Neural progenitor cell (in vitro differentiated cells): ENCODE data around the gene LRRC61. TPM values are rescaled to one million over a fixed set of nuclear protein-coding genes. Genes with fewer than 3 reads are reported as not detected.
"Not testable (repeated sequence)": the region's sequence is repeated elsewhere in the genome, so short reads cannot be mapped to it uniquely, and the experiment has no call there.

Experiments used
- DNase-seq: peaks from one replicate; pipeline ENCODE4 v3.0.0-alpha.2; 2016; ENCODE audit warnings: low spot score
- H2AFZ ChIP-seq: fragments of 200-600 bp; sonication (generic); replicated peaks from 2 replicates; pipeline ENCODE4 v1.6.1; 2016; ENCODE audit warnings: antibody characterized with exemption
- H3F3A ChIP-seq: fragments of 200-600 bp; sonication (generic); 2 replicates; pipeline ENCODE4 v1.6.1; 2016; ENCODE audit warnings: antibody characterized with exemption, low read depth
- H3K27ac ChIP-seq: fragments of 200-600 bp; sonication (generic); 2 replicates; pipeline ENCODE4 v1.5.1; 2016; ENCODE audit warnings: mild to moderate bottlenecking
- H3K27me3 ChIP-seq: fragments of 200-600 bp; sonication (generic); 2 replicates; pipeline ENCODE4 v1.6.1; 2016; ENCODE audit warnings: mild to moderate bottlenecking, moderate library complexity
- H3K36me3 ChIP-seq: fragments of 200-600 bp; sonication (generic); 2 replicates; pipeline ENCODE4 v1.5.1; 2016
- H3K4me1 ChIP-seq: fragments of 200-600 bp; sonication (generic); 2 replicates; pipeline ENCODE4 v1.6.1; 2016; ENCODE audit warnings: mixed run types
- H3K4me2 ChIP-seq: fragments of 200-600 bp; sonication (generic); 2 replicates; pipeline ENCODE4 v1.6.1; 2016
- H3K4me3 ChIP-seq: fragments of 200-600 bp; sonication (generic); 2 replicates; pipeline ENCODE4 v1.5.1; 2016
- H3K79me2 ChIP-seq: fragments of 200-600 bp; sonication (generic); 2 replicates; pipeline ENCODE4 v1.6.1; 2016; ENCODE audit warnings: low read depth
- H3K9ac ChIP-seq: fragments of 200-600 bp; sonication (generic); 2 replicates; pipeline ENCODE4 v1.6.1; 2016
- H3K9me3 ChIP-seq: fragments of 200-600 bp; sonication (generic); 2 replicates; pipeline ENCODE4 v1.5.1; 2016; ENCODE audit warnings: low read depth
- H4K20me1 ChIP-seq: fragments of 200-600 bp; sonication (generic); 2 replicates; pipeline ENCODE4 v1.6.1; 2016; ENCODE audit warnings: low read depth
- H3K27ac Mint-ChIP-seq: 3 replicates; pipeline ENCODE4 v1.8.0; 2021; ENCODE audit warnings: mixed read lengths
- H3K27me3 Mint-ChIP-seq: 2 replicates; pipeline ENCODE4 v1.8.0; 2022; ENCODE audit warnings: low read depth, mild to moderate bottlenecking, inconsistent platforms, moderate library complexity, mixed read lengths; ENCODE audit not compliant: insufficient read depth
- H3K36me3 Mint-ChIP-seq: 3 replicates; pipeline ENCODE4 v1.8.0; 2021; ENCODE audit warnings: mixed read lengths
- H3K4me1 Mint-ChIP-seq: 3 replicates; pipeline ENCODE4 v1.8.0; 2021; ENCODE audit warnings: mixed read lengths
- H3K4me3 Mint-ChIP-seq: 3 replicates; pipeline ENCODE4 v1.8.0; 2021; ENCODE audit warnings: mild to moderate bottlenecking, moderate library complexity, mixed read lengths
- H3K9me3 Mint-ChIP-seq: 3 replicates; pipeline ENCODE4 v1.8.0; 2020; ENCODE audit warnings: mixed read lengths
- CTCF ChIP-seq: fragments of 200-600 bp; sonication (generic); IDR thresholded peaks from 2 replicates; pipeline ENCODE4 v1.5.1; 2017; ENCODE audit warnings: antibody characterized with exemption, mild to moderate bottlenecking
- EZH2 ChIP-seq: fragments of 200-600 bp; sonication (generic); IDR thresholded peaks from 2 replicates; pipeline ENCODE4 v1.6.1; 2017; ENCODE audit warnings: antibody characterized with exemption, mild to moderate bottlenecking, moderate library complexity
- EZH2phosphoT487 ChIP-seq: fragments of 200-600 bp; sonication (generic); IDR thresholded peaks from 2 replicates; pipeline ENCODE4 v1.6.1; 2017; ENCODE audit warnings: antibody characterized with exemption
- total RNA-seq: library from RNA; depleted of rRNA; stranded (reverse); fragments of >200 nt; gene quantifications from 2 replicates; pipeline ENCODE4 v1.2.3, GENCODE V29; 2015; ENCODE audit warnings: low replicate concordance

Gene LRRC61
- total RNA-seq, 1 donor from 2014 or later: 2.0 TPM

- peaks cover 10% of the 10 kb centered on the region for H3F3A ChIP-seq
- H3K4me2 ChIP-seq: no peak overlapping the region
- no peaks in the 10 kb centered on the region for H3K9me3 ChIP-seq
- H3K27me3 ChIP-seq: peaks cover 13% of the 10 kb centered on the region
- H3K79me2 ChIP-seq: no peaks in the 10 kb centered on the region
- H3K27ac Mint-ChIP-seq: no peak overlapping the region
- H3K4me3 ChIP-seq: no peak overlapping the region
- no peak overlapping the region for H3K27ac ChIP-seq
- no peaks in the 10 kb centered on the region for H3K9me3 Mint-ChIP-seq
- no peak overlapping the region for H2AFZ ChIP-seq
- no peaks in the 10 kb centered on the region for H3K36me3 Mint-ChIP-seq
- H3K27me3 Mint-ChIP-seq: peaks cover 3% of the 10 kb centered on the region
- no peaks in the 10 kb centered on the region for H4K20me1 ChIP-seq
- TF ChIP-seq EZH2: no peak
- no peak for TF ChIP-seq EZH2phosphoT487
- TF ChIP-seq CTCF: no peak
- no peak overlapping the region for H3K9ac ChIP-seq
- H3K36me3 ChIP-seq: no peaks in the 10 kb centered on the region
- no peak for DNase-seq
- peaks cover 10% of the 10 kb centered on the region for H3K4me1 Mint-ChIP-seq
- H3K4me3 Mint-ChIP-seq: no peak overlapping the region
- no peaks in the 10 kb centered on the region for H3K4me1 ChIP-seq
Measured at GRCh38 chr7:150314639-150315239, 8.4 kb upstream of the LRRC61 start.

GRCh38 chr7:150316987-150317386, 6.2 kb upstream of the LRRC61 start:
- DNase-seq, H2AFZ ChIP-seq, H3K79me2 ChIP-seq, H3F3A ChIP-seq, H3K27me3 ChIP-seq, H3K9ac ChIP-seq, H3K27ac ChIP-seq, H3K4me1 ChIP-seq, H3K9me3 Mint-ChIP-seq, H3K27ac Mint-ChIP-seq, H3K9me3 ChIP-seq, H4K20me1 ChIP-seq, H3K27me3 Mint-ChIP-seq, H3K4me3 Mint-ChIP-seq, H3K4me3 ChIP-seq, H3K36me3 ChIP-seq, H3K36me3 Mint-ChIP-seq, H3K4me2 ChIP-seq: not testable (repeated sequence)
- H3K4me1 Mint-ChIP-seq: peaks cover 14% of the 10 kb centered on the region

- no peaks in the 10 kb centered on the region for H3K36me3 ChIP-seq
- H3K27ac ChIP-seq: no peak overlapping the region
- Mint-ChIP-seq H3K4me3 (no peak overlapping the region), H3K4me1 (peaks cover 13% of the 10 kb centered on the region), H3K36me3 (no peaks in the 10 kb centered on the region), H3K27me3 (peaks cover 5% of the 10 kb centered on the region), H3K27ac (no peak overlapping the region), H3K9me3 (peaks cover 2% of the 10 kb centered on the region)
- no peak overlapping the region for H3K4me2 ChIP-seq
- no peak overlapping the region for H2AFZ ChIP-seq
- H4K20me1 ChIP-seq: no peaks in the 10 kb centered on the region
- H3K9me3 ChIP-seq: no peaks in the 10 kb centered on the region
- H3K4me3 ChIP-seq: no peak overlapping the region
- H3K79me2 ChIP-seq: no peaks in the 10 kb centered on the region
- H3K4me1 ChIP-seq: no peaks in the 10 kb centered on the region
- no peak for DNase-seq
- no peak overlapping the region for H3K9ac ChIP-seq
- H3F3A ChIP-seq: peaks cover 10% of the 10 kb centered on the region
- H3K27me3 ChIP-seq: no peaks in the 10 kb centered on the region
- no peak for TF ChIP-seq EZH2phosphoT487
- TF ChIP-seq EZH2: no peak
- no peak for TF ChIP-seq CTCF
Measured at GRCh38 chr7:150317748-150318444, 5.3 kb upstream of the LRRC61 start.

GRCh38 chr7:150321788-150322113, 1.4 kb upstream of the LRRC61 start:
- Mint-ChIP-seq H3K4me3 (no peak overlapping the region), H3K4me1 (peaks cover 21% of the 10 kb centered on the region), H3K9me3 (peaks cover 2% of the 10 kb centered on the region), H3K27ac (no peak overlapping the region), H3K27me3 (peaks cover 7% of the 10 kb centered on the region), H3K36me3 (no peaks in the 10 kb centered on the region)
- Histone ChIP-seq H3F3A (peaks cover 10% of the 10 kb centered on the region), H3K4me3 (no peak overlapping the region), H2AFZ (no peak overlapping the region), H3K27me3 (no peaks in the 10 kb centered on the region), H4K20me1 (no peaks in the 10 kb centered on the region), H3K9ac (no peak overlapping the region), H3K9me3 (no peaks in the 10 kb centered on the region), H3K4me1 (peaks cover 9% of the 10 kb centered on the region), H3K27ac (no peak overlapping the region), H3K36me3 (no peaks in the 10 kb centered on the region), H3K4me2 (no peak overlapping the region), H3K79me2 (peaks cover 7% of the 10 kb centered on the region)
- TF ChIP-seq CTCF (no peak), EZH2phosphoT487 (no peak), EZH2 (no peak)
- no peak for DNase-seq
